ENCODE data around the gene HMOX1. TPM values are rescaled to one million over a fixed set of nuclear protein-coding genes. Genes with fewer than 3 reads are reported as not detected.

HMOX1 gene
- total RNA-seq, 1 donor from 2014 or later: 54.0 TPM

- Histone ChIP-seq H3K4me3 (no peak overlapping the region), H3K27ac (no peak overlapping the region), H3K4me1 (peaks cover 36% of the 10 kb centered on the region), H3K27me3 (no peaks in the 10 kb centered on the region), H3K36me3 (no peaks in the 10 kb centered on the region), H3K9me3 (no peaks in the 10 kb centered on the region)
- DNase-seq: no peak
- TF ChIP-seq, protein P1, sequence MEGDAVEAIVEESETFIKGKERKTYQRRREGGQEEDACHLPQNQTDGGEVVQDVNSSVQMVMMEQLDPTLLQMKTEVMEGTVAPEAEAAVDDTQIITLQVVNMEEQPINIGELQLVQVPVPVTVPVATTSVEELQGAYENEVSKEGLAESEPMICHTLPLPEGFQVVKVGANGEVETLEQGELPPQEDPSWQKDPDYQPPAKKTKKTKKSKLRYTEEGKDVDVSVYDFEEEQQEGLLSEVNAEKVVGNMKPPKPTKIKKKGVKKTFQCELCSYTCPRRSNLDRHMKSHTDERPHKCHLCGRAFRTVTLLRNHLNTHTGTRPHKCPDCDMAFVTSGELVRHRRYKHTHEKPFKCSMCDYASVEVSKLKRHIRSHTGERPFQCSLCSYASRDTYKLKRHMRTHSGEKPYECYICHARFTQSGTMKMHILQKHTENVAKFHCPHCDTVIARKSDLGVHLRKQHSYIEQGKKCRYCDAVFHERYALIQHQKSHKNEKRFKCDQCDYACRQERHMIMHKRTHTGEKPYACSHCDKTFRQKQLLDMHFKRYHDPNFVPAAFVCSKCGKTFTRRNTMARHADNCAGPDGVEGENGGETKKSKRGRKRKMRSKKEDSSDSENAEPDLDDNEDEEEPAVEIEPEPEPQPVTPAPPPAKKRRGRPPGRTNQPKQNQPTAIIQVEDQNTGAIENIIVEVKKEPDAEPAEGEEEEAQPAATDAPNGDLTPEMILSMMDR (IDR thresholded peaks at IDR 0.05): no peak
- no peak for ATAC-seq
- intact Hi-C loops (cut with DNase I): no loop called here
Measured at GRCh38 chr22:35379146-35379993, 1.5 kb upstream of the HMOX1 start.

GRCh38 chr22:35380013-35380412 is 883 bp upstream of the HMOX1 start:
- H3K4me1 ChIP-seq: peaks cover 36% of the 10 kb centered on the region

GRCh38 chr22:35381424-35382009 is 621 bp downstream of the HMOX1 start:
- DNase-seq: no peak
- TF ChIP-seq, protein P1 (IDR thresholded peaks at IDR 0.05): no peak
- intact Hi-C loops (cut with DNase I): no loop called here
- H3K4me3 ChIP-seq: peak overlapping the region; percentile 67
- H3K27me3 ChIP-seq: no peaks in the 10 kb centered on the region
- no peaks in the 10 kb centered on the region for H3K9me3 ChIP-seq
- H3K36me3 ChIP-seq: peaks cover 6% of the 10 kb centered on the region
- ATAC-seq: no peak
- H3K4me1 ChIP-seq: peaks cover 31% of the 10 kb centered on the region
- peak overlapping the region; percentile 78 for H3K27ac ChIP-seq

More at GRCh38 chr22:35380013-35380412, 883 bp upstream of the HMOX1 start:
- Histone ChIP-seq H3K27ac (peak overlapping the region; percentile 49), H3K4me3 (no peak overlapping the region), H3K27me3 (no peaks in the 10 kb centered on the region), H3K36me3 (no peaks in the 10 kb centered on the region), H3K9me3 (no peaks in the 10 kb centered on the region)
- TF ChIP-seq, protein P1 (IDR thresholded peaks at IDR 0.05): no peak
- intact Hi-C loops (cut with DNase I): no loop called here
- DNase-seq (no peak), ATAC-seq (no peak)

GRCh38 chr22:35383679-35384071 is 2.8 kb downstream of the HMOX1 start:
- ATAC-seq (no peak), DNase-seq (no peak)
- H3K27ac ChIP-seq: no peak overlapping the region
- H3K4me3 ChIP-seq: peak overlapping the region; percentile 4
- H3K9me3 ChIP-seq: no peaks in the 10 kb centered on the region
- H3K36me3 ChIP-seq: peaks cover 24% of the 10 kb centered on the region
- peaks cover 19% of the 10 kb centered on the region for H3K4me1 ChIP-seq
- TF ChIP-seq, protein P1 (IDR thresholded peaks at IDR 0.05): no peak
- no peaks in the 10 kb centered on the region for H3K27me3 ChIP-seq
- intact Hi-C loops (cut with DNase I): no loop called here

- ATAC-seq (no peak), DNase-seq (no peak)
- TF ChIP-seq, protein P1 (IDR thresholded peaks at IDR 0.05): no peak
- Histone ChIP-seq H3K27ac (no peak overlapping the region), H3K36me3 (peaks cover 26% of the 10 kb centered on the region), H3K4me1 (peaks cover 19% of the 10 kb centered on the region), H3K9me3 (no peaks in the 10 kb centered on the region), H3K27me3 (no peaks in the 10 kb centered on the region), H3K4me3 (no peak overlapping the region)
- intact Hi-C loops (cut with DNase I): no loop called here
Measured at GRCh38 chr22:35384527-35384926, 3.6 kb downstream of the HMOX1 start.
